GM18498 (cell line): ENCODE data around the gene TSC2.
"Not testable (repeated sequence)": the region's sequence is repeated elsewhere in the genome, so short reads cannot be mapped to it uniquely, and the experiment has no call there.

Source experiments
- ATAC-seq: cut with Tn5 transposase; IDR thresholded peaks from one replicate; pipeline ENCODE4 v1.9.1; 2021; ENCODE audit warnings: mild to moderate bottlenecking, moderate library complexity; ENCODE audit not compliant: unreplicated experiment

The TSC2 gene

DNA sequence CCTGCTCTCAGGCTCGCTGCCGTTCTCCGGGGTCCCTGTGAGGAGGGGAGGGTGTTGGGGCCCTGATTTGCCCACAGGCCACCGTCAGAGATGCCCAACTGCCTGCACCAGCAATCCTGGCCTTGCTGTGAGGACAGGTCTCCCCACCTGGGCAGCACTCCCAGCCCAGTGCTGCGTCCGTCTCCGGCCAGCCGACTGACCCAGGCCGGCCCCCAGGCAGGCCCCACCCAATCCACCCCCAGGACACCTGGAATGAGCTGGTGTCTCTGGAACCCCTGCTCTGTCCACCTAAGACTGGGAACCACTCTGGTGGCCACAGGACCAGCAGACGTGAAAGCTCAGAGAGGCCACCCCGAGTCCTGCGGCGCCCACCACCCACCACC, 67.8 kb downstream of the TSC2 start:
- no peak for ATAC-seq

DNA sequence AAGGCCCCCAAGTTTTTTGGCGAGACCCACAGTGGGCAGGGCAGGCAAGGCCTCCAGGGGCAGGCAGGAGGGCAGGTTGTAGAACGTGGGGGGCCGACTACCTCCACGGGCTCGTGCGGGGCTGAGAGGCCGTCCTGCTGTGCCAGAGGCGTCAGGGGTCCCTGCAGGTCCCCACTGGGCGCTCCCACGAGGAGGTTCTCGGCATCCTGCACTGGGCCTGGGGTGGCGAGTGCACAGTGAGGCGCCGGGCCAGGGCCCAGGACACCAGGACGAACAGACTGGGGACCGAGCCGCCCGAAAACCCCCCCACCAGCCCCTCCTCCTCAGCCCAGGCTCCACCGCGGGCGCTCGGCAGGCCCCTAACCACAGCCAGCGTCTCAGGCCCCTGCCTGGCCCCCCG, 68.6 kb downstream of the TSC2 start:
- ATAC-seq: not testable (repeated sequence)

DNA sequence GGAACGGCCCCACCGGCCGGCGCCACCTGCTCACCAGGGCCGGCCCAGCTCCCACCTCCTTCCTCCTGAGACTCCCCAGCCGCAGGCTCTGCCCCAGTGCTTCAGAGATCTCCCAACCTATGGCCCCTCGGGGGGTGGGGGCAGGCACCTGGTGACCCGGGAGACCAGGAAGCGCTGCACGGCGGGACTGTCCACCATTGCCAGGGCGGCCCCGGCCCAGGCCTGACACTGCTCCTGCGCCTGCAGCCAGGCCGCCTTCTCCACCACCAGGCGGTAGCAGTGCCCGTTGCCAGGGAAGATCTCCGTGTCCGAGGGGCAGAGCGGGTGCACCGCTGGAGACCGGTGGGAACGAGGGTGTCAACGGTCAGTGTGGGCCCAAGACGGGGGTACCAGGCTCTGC, 69.6 kb downstream of the TSC2 start:
- ATAC-seq: not testable (repeated sequence)

DNA sequence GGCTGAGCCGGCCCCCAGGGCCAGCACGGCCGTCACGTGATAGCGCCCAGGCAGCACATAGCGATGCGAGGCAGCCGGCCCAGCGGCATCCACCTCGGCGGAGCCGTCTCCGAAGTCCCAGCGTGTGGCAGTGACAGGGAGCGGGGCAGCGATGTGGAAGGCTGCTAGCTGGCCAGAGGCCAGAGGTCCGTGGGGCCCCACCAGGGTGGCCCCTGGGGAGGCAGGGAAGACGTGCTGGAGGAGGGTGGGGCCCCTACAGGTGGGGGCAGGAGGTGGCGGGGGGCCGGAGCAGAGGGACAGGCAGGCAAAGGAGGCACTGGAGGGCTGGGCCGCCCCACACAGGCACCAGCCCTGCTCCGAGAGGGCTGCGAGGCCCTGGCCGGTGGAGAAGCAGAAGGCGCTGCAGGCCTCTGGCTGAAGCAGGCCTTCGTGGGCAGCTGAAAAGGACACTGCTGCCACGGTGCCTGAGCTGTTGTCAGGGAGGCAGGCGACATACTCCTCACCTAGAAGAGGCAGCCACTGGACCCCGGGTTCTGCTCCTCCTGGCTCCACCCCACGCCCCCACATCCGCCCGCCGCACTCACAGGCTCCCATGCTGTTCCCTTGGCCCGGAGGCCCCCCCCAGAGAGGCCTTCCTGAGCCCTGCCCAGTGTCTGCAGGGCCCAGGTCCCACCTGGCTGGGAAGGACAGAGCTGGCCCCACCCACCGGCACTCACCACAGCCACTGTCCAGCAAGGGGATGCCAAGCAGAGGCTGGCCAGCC, 70.4 kb downstream of the TSC2 start:
- ATAC-seq: not testable (repeated sequence)

DNA sequence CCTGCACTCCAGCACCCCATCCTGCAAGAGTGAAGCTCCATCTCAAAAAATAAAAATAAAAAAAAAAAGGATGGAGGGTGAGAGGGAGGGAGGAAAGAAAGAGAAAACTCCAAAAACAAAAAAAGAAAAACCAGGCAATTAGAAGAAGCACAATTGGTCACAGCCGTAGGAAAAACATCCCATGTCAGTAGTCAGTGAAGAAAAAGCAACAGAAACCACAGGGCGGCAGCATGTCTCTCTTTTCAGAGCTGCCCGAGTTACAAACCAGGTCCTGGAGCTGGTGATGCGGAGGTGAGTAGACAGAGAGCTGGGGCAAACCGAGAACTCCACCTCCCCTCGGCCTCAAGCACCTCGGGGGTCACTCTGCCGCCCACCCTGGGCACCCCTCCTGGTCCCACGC, 73.5 kb downstream of the TSC2 start:
- not testable (repeated sequence) for ATAC-seq

DNA sequence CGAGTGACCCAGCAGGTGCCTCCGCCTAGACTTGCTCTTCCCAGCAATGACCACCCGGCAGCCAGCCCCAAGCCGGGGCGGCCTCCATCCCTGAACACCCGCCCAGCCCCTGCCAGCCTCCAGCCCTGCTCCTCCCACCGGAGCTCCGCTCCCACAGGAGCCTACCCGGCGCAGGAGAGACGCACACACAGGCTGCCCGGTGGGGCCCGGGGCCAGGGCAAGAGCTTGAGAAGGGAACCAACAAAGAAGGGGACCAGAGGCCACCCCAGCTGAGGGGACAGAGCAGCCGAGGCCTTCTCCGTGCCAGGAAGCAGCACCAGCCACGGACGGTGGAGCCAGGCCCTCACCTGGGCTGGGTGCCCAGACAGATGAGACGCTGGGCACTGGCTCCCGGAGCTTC, 74.1 kb downstream of the TSC2 start:
- ATAC-seq: no peak

DNA sequence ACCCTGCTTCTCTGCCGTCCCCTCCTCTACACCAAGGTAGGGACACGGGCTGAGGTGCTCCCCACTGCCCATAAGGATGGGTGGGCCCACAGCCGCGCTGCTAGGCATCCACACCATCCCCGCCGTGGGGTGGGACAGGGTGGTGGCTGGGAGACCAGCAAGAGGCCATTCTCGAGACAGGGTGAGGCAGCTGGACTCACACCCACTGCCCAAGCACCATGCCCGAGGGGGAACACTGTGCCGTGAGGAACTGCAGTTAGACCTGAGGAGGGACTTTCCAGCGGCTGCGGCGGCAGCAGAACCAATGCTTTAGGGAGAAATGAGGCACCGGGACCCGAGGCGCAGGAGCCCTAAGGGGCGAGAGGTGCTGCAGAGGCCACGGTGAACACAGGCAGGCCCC, 74.6 kb downstream of the TSC2 start:
- ATAC-seq: no peak

DNA sequence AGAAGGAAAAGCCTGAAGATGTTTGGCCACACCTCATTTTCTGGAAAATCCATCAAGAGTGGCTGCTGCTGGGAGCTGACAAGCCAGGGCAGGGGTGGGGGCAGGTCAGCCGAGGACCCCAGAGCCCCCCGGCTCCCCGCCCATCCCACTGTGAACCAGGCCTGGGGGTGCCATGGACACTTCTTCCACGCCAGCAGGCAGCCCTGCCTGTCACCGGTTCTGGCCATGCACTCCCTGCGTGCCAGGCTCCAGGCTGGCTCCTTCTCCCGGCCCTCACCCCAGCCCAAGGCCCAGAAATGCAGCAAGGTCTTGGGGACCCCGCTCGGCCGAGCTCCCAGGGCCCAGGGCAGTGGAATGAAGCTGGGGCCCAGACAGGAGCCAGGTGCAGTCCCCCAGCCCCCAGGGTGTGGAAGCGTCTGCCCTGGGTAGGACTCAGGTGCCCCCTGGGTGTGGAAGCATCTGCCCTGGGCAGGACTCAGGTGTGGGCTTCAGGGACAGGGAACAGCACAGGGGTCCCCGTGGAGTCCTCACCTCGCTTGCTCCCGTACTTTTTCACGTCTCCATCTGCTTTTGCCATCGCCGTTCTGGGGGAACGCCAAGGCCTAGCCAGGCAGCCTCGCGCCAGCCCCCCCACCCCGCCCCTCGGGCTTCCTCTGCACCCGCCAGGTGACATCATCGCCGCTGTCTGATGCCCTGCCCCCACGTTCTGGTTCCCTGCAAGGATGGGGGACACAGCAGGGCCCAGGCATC, 75.3 kb downstream of the TSC2 start:
- not testable (repeated sequence) for ATAC-seq

DNA sequence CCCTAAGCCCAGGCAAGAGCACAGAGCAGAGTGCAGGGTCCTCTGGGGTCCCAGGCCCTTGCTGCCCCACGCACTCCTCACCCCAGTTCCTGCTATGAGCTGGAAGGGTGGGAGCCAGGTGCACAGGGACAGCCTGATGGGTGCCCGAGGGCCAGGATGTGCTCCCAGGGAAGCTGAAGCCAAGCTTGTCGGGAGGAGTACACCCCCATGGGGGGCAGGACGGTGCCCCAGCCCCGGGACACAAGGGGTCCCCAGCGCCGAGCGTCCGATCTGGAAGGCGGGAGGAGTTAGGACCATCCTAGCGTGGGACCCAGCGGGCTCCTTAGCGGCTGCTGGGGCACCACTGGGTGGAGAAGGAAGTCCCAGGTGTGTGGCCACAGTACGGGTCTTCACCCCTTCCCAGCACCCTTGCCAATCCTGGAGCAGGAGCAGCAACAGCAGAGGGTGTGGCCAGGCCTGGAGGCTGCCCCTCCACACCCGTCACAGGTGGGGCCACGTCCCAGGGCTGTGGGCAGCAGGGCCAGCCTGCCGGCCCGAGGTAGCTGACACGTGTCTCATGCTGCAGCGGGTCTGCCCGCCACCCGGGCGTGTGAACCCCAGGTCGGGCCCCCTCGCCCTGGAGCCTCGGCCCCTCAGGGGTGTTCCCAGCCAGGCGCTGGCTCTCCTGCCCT, 76.1 kb downstream of the TSC2 start:
- not testable (repeated sequence) for ATAC-seq

DNA sequence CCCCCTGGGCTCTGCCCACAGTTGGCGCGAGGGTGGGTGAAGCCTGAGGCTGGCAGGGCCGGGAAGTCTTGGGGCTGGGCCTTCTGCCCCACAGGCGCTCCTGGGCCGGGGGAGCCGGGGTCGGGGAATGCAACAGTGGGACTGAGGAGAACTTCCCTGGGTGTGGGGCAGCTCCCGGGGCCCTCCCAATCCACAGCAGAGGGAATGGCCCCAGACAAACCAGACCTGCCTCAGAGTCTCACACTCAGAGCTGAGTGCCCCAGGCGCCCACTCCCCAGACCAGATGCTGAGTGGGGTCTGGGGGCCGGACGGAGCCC, 76.5 kb downstream of the TSC2 start:
- not testable (repeated sequence) for ATAC-seq

DNA sequence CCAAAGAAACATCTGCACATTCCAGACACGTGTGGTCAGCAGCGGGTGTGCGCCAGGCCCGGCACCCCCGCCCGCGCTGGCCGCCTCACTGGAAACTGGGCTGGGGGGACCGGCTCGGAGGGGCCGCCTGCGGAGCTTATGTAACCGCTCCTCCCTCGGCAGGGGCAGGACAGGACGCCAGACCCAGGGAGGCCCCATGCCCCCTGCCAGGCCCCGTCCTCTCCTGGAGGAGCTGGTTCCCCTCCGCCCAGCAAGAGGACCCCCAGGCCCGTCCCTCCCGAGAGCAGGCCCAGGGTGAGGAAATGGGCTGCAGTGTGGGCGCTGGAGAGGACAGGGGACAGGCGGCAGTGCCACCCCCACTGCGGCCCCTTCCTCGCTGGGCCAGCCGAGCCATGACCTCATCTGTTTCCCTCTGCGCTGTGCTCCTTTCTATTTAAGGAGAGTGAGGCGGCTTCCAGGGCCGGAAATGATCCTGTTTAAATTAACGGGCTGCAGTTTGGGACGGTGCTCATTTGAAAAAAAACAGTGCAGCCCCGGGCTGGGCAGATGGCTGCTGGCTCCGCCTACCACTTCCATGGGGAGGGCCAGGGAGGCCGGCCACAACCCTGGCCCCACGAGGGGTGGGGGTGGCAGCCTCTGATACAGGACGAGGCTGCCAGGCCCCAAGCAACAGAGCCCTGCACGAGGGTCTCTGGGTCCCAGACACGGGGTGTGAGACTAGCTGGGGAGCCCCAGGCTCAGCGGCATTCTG, 77.1 kb downstream of the TSC2 start:
- not testable (repeated sequence) for ATAC-seq

DNA sequence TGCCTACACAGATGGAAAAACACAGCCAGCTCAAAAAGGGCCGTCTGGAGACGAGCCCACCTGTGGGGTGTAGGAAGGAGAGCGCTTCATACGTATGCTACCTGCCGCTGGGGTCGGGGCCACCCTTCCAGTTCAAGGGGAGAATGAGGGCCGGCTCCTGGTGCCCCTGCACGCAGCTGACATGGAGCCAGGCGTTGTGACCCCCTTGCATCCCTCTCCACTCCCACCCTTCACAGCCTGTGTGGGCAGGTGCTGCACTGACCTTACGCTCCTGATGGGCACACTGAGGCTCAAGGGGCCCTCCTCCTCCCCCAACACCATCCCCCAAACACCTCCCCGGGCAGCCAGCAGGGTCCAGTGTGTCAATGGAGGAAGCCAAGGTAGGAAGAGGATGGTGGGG, 77.8 kb downstream of the TSC2 start:
- ATAC-seq: not testable (repeated sequence)

DNA sequence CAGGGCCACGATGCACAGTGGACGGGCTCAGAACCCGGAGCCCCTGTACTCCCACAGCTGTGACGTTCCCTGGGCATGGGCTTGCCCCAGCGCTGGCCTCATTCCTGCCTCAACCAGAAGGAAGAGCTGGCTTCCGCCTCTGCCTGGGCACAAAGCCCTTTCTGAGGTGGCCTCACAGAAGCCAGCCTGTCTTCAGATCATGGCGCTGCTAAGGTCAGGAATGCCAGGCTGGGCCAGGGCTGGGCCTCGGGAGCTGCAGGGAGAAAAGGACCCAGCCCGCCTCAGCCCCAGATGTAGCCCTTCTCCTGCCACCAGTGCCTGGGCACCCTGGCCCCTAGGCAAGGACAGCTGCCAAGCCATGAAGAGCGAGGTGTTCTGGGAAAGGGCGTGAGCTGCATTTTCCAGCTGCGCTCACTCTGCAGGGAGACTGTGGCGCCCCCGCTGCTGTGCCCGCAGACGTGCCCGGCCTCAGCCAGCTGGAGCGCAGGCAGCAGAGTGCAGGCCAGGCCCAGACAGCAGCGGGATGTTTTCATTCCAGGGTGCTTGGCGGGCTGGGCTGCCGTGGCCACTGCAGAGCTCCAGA, 78.5 kb downstream of the TSC2 start:
- ATAC-seq: not testable (repeated sequence)

DNA sequence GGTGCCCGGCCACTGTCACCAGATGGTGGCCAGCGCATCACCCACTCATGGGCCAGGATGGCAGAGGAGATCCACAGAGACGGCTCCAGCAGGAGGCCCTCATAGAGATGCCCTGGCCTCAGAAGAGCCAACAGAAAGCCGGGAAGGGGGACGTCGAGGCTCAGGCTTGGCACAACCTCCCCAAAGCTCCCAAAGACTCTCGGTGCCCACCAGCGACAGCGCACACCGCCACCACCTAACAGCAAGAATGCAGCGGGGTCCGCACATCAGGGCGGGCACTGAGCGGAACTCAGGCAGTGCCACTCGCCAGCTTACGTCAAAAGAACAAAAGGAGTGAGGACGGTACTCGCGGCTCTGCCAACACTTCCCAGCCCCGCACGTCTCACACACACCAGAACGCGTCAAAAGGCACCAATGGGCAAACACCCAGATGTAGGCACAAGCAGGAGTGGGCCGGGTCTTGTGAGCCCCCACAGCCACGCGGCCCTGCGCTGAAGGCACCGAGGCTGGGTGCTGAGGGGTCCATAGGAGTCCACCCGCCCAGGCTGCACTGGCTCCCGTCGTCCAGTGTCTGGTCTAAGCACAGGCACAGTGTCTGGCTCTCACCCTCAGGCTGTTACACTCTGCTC, 79.3 kb downstream of the TSC2 start:
- ATAC-seq: not testable (repeated sequence)

DNA sequence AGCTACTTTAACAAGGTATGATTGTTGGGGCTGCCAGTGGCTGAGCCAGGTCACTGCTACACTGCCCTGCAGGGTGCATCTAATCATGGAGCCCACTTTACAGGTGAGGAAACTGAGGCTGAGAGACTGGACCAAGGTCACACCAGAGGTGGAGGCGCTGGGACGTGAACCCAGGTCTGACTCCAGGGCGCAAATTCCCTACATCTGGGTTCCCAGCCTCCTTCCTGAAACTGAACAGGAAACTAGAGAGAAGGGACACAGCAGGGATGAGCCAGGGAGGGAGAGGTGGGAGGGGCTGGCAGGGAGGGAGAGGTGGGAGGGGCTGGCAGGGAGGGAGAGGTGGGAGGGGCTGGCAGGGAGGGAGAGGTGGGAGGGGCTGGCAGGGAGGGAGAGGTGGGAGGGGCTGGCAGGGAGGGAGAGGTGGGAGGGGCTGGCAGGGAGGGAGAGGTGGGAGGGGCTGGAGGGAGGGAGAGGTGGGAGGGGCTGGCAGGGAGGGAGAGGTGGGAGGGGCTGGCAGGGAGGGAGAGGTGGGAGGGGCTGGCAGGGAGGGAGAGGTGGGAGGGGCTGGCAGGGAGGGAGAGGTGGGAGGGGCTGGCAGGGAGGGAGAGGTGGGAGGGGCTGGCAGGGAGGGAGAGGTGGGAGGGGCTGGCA, 80.0 kb downstream of the TSC2 start:
- not testable (repeated sequence) for ATAC-seq

DNA sequence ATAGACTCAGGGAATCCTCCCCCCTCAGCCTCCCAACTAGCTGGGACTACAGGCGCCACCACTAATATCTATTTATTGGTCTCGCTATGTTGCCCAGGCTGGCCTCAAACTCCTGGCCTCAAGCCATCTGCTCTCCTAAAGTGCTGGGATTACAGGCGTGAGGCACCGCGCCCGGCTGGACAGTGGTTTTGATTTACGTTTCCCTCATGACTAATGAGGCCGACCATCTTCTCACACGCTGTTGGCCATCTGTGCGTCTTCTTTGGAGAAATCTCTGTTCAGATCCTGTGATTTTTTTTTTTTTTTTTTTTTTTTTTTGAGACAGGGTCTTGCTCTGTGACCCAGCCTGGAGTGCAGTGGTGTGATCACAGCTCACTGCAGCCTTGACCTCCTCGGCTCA, 81.5 kb downstream of the TSC2 start:
- ATAC-seq: not testable (repeated sequence)

DNA sequence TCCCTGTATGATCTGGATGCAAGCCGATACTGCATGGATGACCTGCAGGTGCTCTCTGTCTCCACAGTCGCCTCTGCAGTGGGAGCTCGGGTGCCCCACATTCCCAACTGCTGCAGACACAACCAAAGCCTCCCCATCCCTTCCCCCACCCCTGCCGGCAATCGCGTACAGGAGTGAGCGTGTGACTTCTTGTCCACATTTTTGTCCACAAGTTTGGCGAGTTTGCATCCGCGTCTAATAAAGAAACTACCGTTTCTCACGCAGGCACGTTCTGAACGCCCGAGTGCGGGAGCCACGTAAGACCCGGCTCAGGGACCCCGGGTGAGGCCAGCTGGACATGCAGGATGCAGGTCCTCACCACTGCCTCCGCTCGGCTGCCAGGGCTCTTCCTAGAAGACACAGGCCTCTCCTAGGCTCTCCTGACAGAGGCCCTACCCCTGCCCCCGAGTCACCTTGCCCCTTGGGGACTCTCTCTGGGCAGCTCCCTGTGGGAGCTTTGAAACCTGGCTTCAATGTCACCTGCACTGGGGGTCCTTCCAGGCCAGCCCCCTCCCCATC, 82.2 kb downstream of the TSC2 start:
- not testable (repeated sequence) for ATAC-seq

DNA sequence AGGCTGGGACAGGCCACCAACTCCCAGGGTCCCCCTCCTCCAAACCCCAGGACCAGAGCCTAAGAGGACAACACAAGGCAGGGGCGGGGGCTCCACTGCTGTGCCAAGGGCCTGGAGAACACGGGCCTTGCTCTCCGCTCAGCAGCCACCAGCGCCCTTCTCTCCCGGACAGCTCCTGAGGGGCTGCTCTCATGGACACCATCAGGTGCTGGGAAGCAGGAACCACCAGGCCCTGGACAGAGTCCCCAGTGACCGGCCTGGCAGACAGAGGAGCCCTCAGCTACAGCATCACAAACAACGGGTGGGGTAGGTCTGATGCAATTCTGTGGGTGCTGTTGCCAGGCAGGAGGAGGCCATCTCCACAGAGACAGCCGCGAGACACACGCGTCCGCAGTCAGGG, 86.0 kb downstream of the TSC2 start:
- not testable (repeated sequence) for ATAC-seq

DNA sequence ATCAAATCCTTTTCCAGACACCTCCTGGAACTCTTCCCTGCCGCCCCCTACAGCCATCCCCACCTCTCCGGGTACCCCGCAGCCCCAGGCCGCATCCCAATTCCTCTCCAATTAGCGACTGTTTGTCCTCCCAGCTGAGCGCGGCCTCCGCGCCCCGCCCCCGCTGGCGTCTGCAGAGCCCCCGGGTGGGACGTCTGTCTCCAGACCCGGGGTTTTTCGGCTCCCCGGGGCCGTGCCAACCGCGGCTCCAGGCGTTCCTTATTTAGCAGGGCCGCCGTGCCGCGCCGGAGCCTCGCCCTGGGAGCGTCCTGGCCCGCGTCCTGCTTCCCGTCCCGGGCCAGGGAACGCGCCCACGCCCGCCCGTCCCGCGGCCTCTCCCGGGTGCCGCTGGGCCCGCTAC, 87.3 kb downstream of the TSC2 start:
- not testable (repeated sequence) for ATAC-seq
